Smooth muscle cell (in vitro differentiated cells): ENCODE data around the gene F5. TPM values are rescaled to one million over a fixed set of nuclear protein-coding genes. Genes with fewer than 3 reads are reported as not detected.

Experiments
- DNase-seq: peaks from one replicate; lab custom pipeline; 2025; ENCODE audit not compliant: unreplicated experiment; lab: John Stamatoyannopoulos, UW
- H2AFZ ChIP-seq: fragments of 200-600 bp; sonication (generic); 2 replicates; pipeline ENCODE4 v1.6.0; 2016; ENCODE audit warnings: antibody characterized with exemption, low read depth, mild to moderate bottlenecking
- H3F3A ChIP-seq: fragments of 200-600 bp; sonication (generic); 2 replicates; pipeline ENCODE4 v1.6.0; 2017; ENCODE audit warnings: antibody characterized with exemption, low read depth
- H3K27ac ChIP-seq: fragments of 200-600 bp; sonication (generic); 2 replicates; pipeline ENCODE4 v1.5.1; 2016; ENCODE audit warnings: low read depth, mild to moderate bottlenecking
- H3K27me3 ChIP-seq: fragments of 200-600 bp; sonication (generic); 2 replicates; pipeline ENCODE4 v1.6.1; 2016; ENCODE audit warnings: low read depth, mild to moderate bottlenecking
- H3K36me3 ChIP-seq: fragments of 200-600 bp; sonication (generic); 2 replicates; pipeline ENCODE4 v1.5.1; 2016; ENCODE audit warnings: low read depth
- H3K4me1 ChIP-seq: fragments of 200-600 bp; sonication (generic); 2 replicates; pipeline ENCODE4 v1.5.1; 2016; ENCODE audit warnings: low read depth
- H3K4me2 ChIP-seq: fragments of 200-600 bp; sonication (generic); 2 replicates; pipeline ENCODE4 v1.6.0; 2016; ENCODE audit warnings: mild to moderate bottlenecking
- H3K4me3 ChIP-seq: fragments of 200-600 bp; sonication (generic); 2 replicates; pipeline ENCODE4 v1.5.1; 2016; ENCODE audit warnings: mild to moderate bottlenecking
- H3K79me2 ChIP-seq: fragments of 200-600 bp; sonication (generic); 2 replicates; pipeline ENCODE4 v1.6.0; 2016; ENCODE audit warnings: low read depth, mild to moderate bottlenecking
- H3K9ac ChIP-seq: fragments of 200-600 bp; sonication (generic); 2 replicates; pipeline ENCODE4 v1.6.0; 2016; ENCODE audit warnings: low read depth
- H3K9me3 ChIP-seq: fragments of 200-600 bp; sonication (generic); replicated peaks from 2 replicates; pipeline ENCODE4 v1.5.1; 2016; ENCODE audit warnings: low read depth
- H4K20me1 ChIP-seq: fragments of 200-600 bp; sonication (generic); 2 replicates; pipeline ENCODE4 v1.6.0; 2016; ENCODE audit warnings: low read depth
- WGBS: methylation state at CpG from one replicate; pipeline ENCODE4 v1.1.7; 2016; ENCODE audit warnings: low lambda C conversion rate; 5-methylcytosine and 5-hydroxymethylcytosine counted together
- polyA plus RNA-seq: library from polyadenylated mRNA; unstranded; fragments of >200 nt; fragmentation: Nextera tagmentation; extraction: Ambion mirVana; gene quantifications from 2 replicates; pipeline ENCODE4 v1.2.1, GENCODE V29; 2016
- total RNA-seq: library from RNA; depleted of rRNA; stranded (reverse); fragments of >200 nt; gene quantifications from 2 replicates; pipeline ENCODE4 v1.2.3, GENCODE V29; 2014
- TF ChIP-seq, protein P1 (sequence below): fragments of 200-600 bp; sonication (generic); IDR thresholded peaks from 2 replicates; pipeline ENCODE4 v1.5.1; 2017; ENCODE audit warnings: borderline replicate concordance, mild to moderate bottlenecking, antibody characterized with exemption; ENCODE audit not compliant: insufficient read depth, poor library complexity, severe bottlenecking

F5 gene
- total and polyA plus RNA-seq, 2 experiments from 2014 or later, result 0.13 to 0.45 TPM

DNA sequence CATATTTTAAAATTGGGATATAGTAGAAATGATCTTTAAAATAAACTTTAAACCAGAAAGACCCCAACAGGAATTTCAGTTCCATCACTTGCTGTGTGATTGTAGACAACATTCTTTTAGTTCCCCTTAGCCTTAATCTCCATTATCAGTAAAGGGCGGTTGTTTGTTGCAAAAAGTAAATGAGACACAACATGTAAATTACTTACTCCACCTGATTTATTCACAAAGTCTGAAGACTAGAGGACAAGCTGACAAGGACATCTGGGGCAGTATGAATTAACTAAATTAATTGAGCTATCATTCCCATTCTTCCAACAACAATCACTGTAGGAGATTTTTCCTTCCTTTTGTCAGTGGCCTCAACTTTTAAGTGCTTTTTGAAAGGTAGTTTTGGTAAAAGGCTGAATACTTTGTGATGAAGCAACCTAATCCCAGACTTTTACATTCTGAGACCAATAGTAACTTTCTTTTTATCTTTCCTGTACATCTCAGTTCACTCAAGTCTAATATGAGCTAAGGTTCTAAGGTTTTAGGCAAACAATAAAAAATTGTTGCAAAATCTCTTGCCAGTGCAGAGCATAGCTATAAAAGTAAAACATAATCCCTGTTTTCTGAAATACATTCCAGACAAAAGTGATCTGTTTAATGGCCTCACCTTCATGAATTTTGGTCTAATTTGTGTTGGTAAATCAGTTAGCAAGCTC, 106.8 kb downstream of the F5 start:
- peaks cover 5% of the 10 kb centered on the region for H3K36me3 ChIP-seq
- DNase-seq, result no peak
- TF ChIP-seq, protein P1, sequence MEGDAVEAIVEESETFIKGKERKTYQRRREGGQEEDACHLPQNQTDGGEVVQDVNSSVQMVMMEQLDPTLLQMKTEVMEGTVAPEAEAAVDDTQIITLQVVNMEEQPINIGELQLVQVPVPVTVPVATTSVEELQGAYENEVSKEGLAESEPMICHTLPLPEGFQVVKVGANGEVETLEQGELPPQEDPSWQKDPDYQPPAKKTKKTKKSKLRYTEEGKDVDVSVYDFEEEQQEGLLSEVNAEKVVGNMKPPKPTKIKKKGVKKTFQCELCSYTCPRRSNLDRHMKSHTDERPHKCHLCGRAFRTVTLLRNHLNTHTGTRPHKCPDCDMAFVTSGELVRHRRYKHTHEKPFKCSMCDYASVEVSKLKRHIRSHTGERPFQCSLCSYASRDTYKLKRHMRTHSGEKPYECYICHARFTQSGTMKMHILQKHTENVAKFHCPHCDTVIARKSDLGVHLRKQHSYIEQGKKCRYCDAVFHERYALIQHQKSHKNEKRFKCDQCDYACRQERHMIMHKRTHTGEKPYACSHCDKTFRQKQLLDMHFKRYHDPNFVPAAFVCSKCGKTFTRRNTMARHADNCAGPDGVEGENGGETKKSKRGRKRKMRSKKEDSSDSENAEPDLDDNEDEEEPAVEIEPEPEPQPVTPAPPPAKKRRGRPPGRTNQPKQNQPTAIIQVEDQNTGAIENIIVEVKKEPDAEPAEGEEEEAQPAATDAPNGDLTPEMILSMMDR, result no peak
- H2AFZ ChIP-seq, result no peak overlapping the region
- WGBS, result 52% methylated on average over 1 of the region's 1 CpG
- peaks cover 53% of the 10 kb centered on the region for H3K4me1 ChIP-seq
- no peaks in the 10 kb centered on the region for H3F3A ChIP-seq
- H4K20me1 ChIP-seq, result peaks cover 92% of the 10 kb centered on the region
- no peak overlapping the region for H3K9ac ChIP-seq
- peak overlapping the region; percentile 8 for H3K4me2 ChIP-seq
- H3K9me3 ChIP-seq, result no peaks in the 10 kb centered on the region
- H3K4me3 ChIP-seq, result no peak overlapping the region
- no peaks in the 10 kb centered on the region for H3K27me3 ChIP-seq
- peak overlapping the region; percentile 7 for H3K27ac ChIP-seq
- peaks cover 81% of the 10 kb centered on the region for H3K79me2 ChIP-seq

DNA sequence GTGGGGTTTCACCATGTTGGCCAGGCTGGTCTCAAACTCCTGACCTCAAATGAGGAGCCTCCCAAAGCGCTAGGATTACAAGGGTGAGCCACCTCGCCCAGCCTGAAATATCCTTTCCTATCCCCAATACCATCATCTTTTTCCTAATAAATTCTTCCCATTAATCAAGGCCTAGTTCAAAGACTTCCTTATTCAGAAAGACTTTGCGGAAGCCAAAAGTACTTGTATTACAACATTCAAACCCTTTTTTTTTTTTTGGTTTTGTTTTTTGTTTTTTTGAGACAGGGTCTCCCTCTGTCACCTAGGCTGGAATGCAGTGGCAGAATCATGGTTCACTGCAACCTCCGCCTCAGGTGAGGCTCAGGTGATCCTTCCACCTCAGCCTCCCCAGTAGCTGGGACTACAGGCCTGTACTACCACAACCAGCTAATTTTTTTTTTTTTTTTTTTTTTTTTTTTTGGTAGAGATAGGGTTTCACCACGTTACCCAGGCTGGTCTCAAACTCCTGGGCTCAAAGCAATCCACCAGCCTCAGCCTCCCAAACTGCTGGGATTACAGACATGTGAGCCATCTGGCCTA, 108.1 kb downstream of the F5 start:
- Histone ChIP-seq H4K20me1 (peaks cover 78% of the 10 kb centered on the region), H3K9me3 (no peaks in the 10 kb centered on the region), H3F3A (no peaks in the 10 kb centered on the region), H3K4me2 (no peak overlapping the region), H3K36me3 (peaks cover 5% of the 10 kb centered on the region), H3K9ac (no peak overlapping the region), H3K4me3 (no peak overlapping the region), H3K27me3 (no peaks in the 10 kb centered on the region), H2AFZ (no peak overlapping the region), H3K4me1 (peaks cover 41% of the 10 kb centered on the region), H3K27ac (no peak overlapping the region), H3K79me2 (peaks cover 69% of the 10 kb centered on the region)
- TF ChIP-seq, protein P1, result no peak
- DNase-seq, result no peak
- WGBS, result 100% methylated on average over 5 of the region's 5 CpGs

DNA sequence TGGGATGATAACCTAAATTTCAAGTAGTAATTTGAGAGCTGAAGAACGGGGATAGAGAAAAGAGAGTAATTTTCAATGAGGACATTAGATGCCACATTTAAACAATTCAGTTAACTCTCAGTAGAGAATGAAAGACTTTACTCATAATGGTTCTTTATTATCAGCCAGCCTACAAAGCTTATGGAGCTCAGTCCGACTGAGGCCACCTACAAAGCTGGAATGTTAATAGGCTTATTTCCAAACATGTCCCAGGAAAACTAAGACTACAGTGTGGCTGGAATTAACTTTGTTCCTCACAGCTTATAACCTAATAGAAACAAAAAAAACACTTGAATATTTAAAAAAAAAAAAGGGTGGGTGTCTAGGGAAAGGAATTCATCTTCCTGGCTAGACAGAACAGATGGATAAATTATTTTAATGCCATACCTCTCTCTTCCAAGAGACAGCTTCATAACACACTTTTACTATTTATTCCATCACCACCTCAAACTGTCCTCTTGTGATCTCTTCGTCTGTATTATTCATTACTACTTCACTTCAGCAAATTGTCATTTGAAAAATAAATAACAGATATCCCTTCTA, 110.4 kb downstream of the F5 start:
- Histone ChIP-seq H3K4me3 (no peak overlapping the region), H3K9me3 (no peaks in the 10 kb centered on the region), H3K79me2 (peaks cover 52% of the 10 kb centered on the region), H3K9ac (no peak overlapping the region), H2AFZ (no peak overlapping the region), H4K20me1 (peaks cover 60% of the 10 kb centered on the region), H3F3A (no peaks in the 10 kb centered on the region), H3K27ac (no peak overlapping the region), H3K4me1 (peaks cover 25% of the 10 kb centered on the region), H3K4me2 (no peak overlapping the region), H3K36me3 (peaks cover 5% of the 10 kb centered on the region), H3K27me3 (no peaks in the 10 kb centered on the region)
- DNase-seq, result no peak
- TF ChIP-seq, protein P1, result no peak
- 74% methylated on average over 3 of the region's 3 CpGs for WGBS
